Retinal pigment epithelial cell (primary cell): ENCODE results near the gene CYB561D1.
A peak's percentile ranks its signal among the peaks of the same experiment; 100 is the strongest.

Experiments used
- DNase-seq: peaks from one replicate; pipeline ENCODE4 v3.0.0-alpha.2; 2010; ENCODE audit warnings: low read depth
- H3K4me3 ChIP-seq: 2 replicates; pipeline ENCODE4 v1.5.1; 2011; ENCODE audit warnings: mild to moderate bottlenecking, low read length, control low read depth, moderate library complexity
- CTCF ChIP-seq: conservative IDR thresholded peaks from 2 replicates; pipeline ENCODE4 v1.5.1; 2011; ENCODE audit warnings: low read depth, low read length, control low read depth, inconsistent platforms

The CYB561D1 gene

GRCh38 chr1:109535971-109536491 is 42.1 kb downstream of the CYB561D1 start:
- no peak for TF ChIP-seq CTCF

GRCh38 chr1:109537450-109538178 is 43.7 kb downstream of the CYB561D1 start:
- TF ChIP-seq CTCF, result no peak
- DNase-seq, result no peak
- H3K4me3 ChIP-seq, result no peak overlapping the region

More at GRCh38 chr1:109535971-109536491, 42.1 kb downstream of the CYB561D1 start:
- DNase-seq, result peak; percentile 39
- no peak overlapping the region for H3K4me3 ChIP-seq

- no peak overlapping the region for H3K4me3 ChIP-seq
- no peak for TF ChIP-seq CTCF
- DNase-seq, result no peak
Observed at GRCh38 chr1:109538827-109539555, 45.1 kb downstream of the CYB561D1 start.

GRCh38 chr1:109539676-109540075 is 45.8 kb downstream of the CYB561D1 start, which contains the start of gene GPR61:
TSS of gene GPR61 (plus strand) at chr1:109539872. CDS start at chr1:109543023, 3,151 bp downstream.
- no peak for DNase-seq
- TF ChIP-seq CTCF, result no peak
- H3K4me3 ChIP-seq, result no peak within 1 kb of the TSS

- TF ChIP-seq CTCF, result no peak
- no peak overlapping the region for H3K4me3 ChIP-seq
- no peak for DNase-seq
Observed at GRCh38 chr1:109541102-109541501, 47.2 kb downstream of the CYB561D1 start.

- no peak for DNase-seq
- H3K4me3 ChIP-seq, result no peak overlapping the region
- no peak for TF ChIP-seq CTCF
Observed at GRCh38 chr1:109542657-109543056, 48.8 kb downstream of the CYB561D1 start.
